ENCODE measurements around the gene MYH10. TPM values are rescaled to one million over a fixed set of nuclear protein-coding genes. Genes with fewer than 3 reads are reported as not detected.

Gene MYH10
- total RNA-seq, 1 donor from 2014 or later = 270 TPM

- H3K36me3 Mint-ChIP-seq (ENCODE audit: low read depth) = peaks cover 4% of the 10 kb centered on the region
- H3K4me3 Mint-ChIP-seq = peak overlapping the region; percentile 100
- no peaks in the 10 kb centered on the region for H3K27me3 Mint-ChIP-seq (ENCODE audit: low read depth)
- no peaks in the 10 kb centered on the region for H3K9me3 Mint-ChIP-seq
- H3K27ac Mint-ChIP-seq (ENCODE audit: unreplicated experiment) = no peak overlapping the region
- TF ChIP-seq CTCF (conservative IDR thresholded peaks at IDR 0.05) = no peak
- H3K4me1 Mint-ChIP-seq = peaks cover 44% of the 10 kb centered on the region
- no peak for DNase-seq (ENCODE audit: low read depth, low spot score)
These were observed 2.4 kb downstream of the MYH10 start for GRCh38 chr17:8628172-8628571.

GRCh38 chr17:8623591-8623990 is 6.9 kb downstream of the MYH10 start:
- no peak overlapping the region for H3K27ac Mint-ChIP-seq (ENCODE audit: unreplicated experiment)
- peaks cover 36% of the 10 kb centered on the region for H3K36me3 Mint-ChIP-seq (ENCODE audit: low read depth)
- DNase-seq (ENCODE audit: low read depth, low spot score) = no peak
- H3K4me1 Mint-ChIP-seq = peaks cover 47% of the 10 kb centered on the region
- no peak for TF ChIP-seq CTCF (conservative IDR thresholded peaks at IDR 0.05)
- H3K27me3 Mint-ChIP-seq (ENCODE audit: low read depth) = no peaks in the 10 kb centered on the region
- H3K9me3 Mint-ChIP-seq = no peaks in the 10 kb centered on the region
- peak overlapping the region; percentile 15 for H3K4me3 Mint-ChIP-seq

GRCh38 chr17:8622191-8622590 is 8.3 kb downstream of the MYH10 start:
- H3K27ac Mint-ChIP-seq (ENCODE audit: unreplicated experiment) = no peak overlapping the region
- H3K9me3 Mint-ChIP-seq = peaks cover 3% of the 10 kb centered on the region
- H3K4me1 Mint-ChIP-seq = peaks cover 33% of the 10 kb centered on the region
- DNase-seq (ENCODE audit: low read depth, low spot score) = no peak
- H3K36me3 Mint-ChIP-seq (ENCODE audit: low read depth) = peaks cover 42% of the 10 kb centered on the region
- H3K4me3 Mint-ChIP-seq = no peak overlapping the region
- TF ChIP-seq CTCF (conservative IDR thresholded peaks at IDR 0.05) = no peak
- H3K27me3 Mint-ChIP-seq (ENCODE audit: low read depth) = no peaks in the 10 kb centered on the region

- no peak for TF ChIP-seq CTCF (conservative IDR thresholded peaks at IDR 0.05)
- no peaks in the 10 kb centered on the region for H3K27me3 Mint-ChIP-seq (ENCODE audit: low read depth)
- no peak overlapping the region for H3K4me3 Mint-ChIP-seq
- peaks cover 5% of the 10 kb centered on the region for H3K9me3 Mint-ChIP-seq
- H3K36me3 Mint-ChIP-seq (ENCODE audit: low read depth) = peaks cover 48% of the 10 kb centered on the region
- H3K4me1 Mint-ChIP-seq = peaks cover 31% of the 10 kb centered on the region
- DNase-seq (ENCODE audit: low read depth, low spot score) = no peak
- H3K27ac Mint-ChIP-seq (ENCODE audit: unreplicated experiment) = peak overlapping the region; percentile 10
These were observed 8.9 kb downstream of the MYH10 start for GRCh38 chr17:8621585-8621984.

GRCh38 chr17:8619294-8619693 is 11.2 kb downstream of the MYH10 start:
- no peak overlapping the region for H3K4me3 Mint-ChIP-seq
- no peak for DNase-seq (ENCODE audit: low read depth, low spot score)
- no peaks in the 10 kb centered on the region for H3K27me3 Mint-ChIP-seq (ENCODE audit: low read depth)
- peaks cover 6% of the 10 kb centered on the region for H3K9me3 Mint-ChIP-seq
- peaks cover 54% of the 10 kb centered on the region for H3K36me3 Mint-ChIP-seq (ENCODE audit: low read depth)
- H3K27ac Mint-ChIP-seq (ENCODE audit: unreplicated experiment) = no peak overlapping the region
- peaks cover 29% of the 10 kb centered on the region for H3K4me1 Mint-ChIP-seq
- TF ChIP-seq CTCF (conservative IDR thresholded peaks at IDR 0.05) = no peak

- Mint-ChIP-seq H3K27ac (ENCODE audit: unreplicated experiment) (no peak overlapping the region), H3K4me1 (peaks cover 25% of the 10 kb centered on the region), H3K36me3 (ENCODE audit: low read depth) (peaks cover 53% of the 10 kb centered on the region), H3K9me3 (peaks cover 6% of the 10 kb centered on the region), H3K27me3 (ENCODE audit: low read depth) (no peaks in the 10 kb centered on the region), H3K4me3 (no peak overlapping the region)
- no peak for DNase-seq (ENCODE audit: low read depth, low spot score)
- no peak for TF ChIP-seq CTCF (conservative IDR thresholded peaks at IDR 0.05)
These were observed 11.7 kb downstream of the MYH10 start for GRCh38 chr17:8618825-8619224.
